ENCODE results near the gene ANKLE2.

DNA sequence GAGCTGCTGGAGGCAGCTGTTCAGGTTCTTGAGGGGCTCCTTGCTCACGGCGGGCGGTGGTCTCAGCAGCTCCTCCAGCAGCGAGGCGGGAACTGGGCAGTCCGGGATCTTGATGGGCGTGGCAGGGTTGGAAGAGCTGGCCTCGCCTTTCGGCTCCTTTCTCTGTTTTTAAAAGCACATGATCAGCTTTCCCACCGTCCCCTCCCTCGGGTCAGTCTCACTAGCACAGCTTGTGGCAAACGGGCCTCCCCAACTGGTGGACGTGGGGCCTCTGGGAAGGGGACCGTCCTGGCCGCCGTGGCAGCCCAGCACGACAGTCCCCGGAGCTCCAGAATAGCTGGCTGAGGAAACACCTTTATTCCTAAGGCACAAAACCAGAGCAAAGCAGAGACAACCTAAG is 12.5 kb upstream of the ANKLE2 start:
- TF ChIP-seq, protein P1, sequence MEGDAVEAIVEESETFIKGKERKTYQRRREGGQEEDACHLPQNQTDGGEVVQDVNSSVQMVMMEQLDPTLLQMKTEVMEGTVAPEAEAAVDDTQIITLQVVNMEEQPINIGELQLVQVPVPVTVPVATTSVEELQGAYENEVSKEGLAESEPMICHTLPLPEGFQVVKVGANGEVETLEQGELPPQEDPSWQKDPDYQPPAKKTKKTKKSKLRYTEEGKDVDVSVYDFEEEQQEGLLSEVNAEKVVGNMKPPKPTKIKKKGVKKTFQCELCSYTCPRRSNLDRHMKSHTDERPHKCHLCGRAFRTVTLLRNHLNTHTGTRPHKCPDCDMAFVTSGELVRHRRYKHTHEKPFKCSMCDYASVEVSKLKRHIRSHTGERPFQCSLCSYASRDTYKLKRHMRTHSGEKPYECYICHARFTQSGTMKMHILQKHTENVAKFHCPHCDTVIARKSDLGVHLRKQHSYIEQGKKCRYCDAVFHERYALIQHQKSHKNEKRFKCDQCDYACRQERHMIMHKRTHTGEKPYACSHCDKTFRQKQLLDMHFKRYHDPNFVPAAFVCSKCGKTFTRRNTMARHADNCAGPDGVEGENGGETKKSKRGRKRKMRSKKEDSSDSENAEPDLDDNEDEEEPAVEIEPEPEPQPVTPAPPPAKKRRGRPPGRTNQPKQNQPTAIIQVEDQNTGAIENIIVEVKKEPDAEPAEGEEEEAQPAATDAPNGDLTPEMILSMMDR (IDR thresholded peaks at IDR 0.05; ENCODE audit: insufficient read depth, low read length), result no peak
- TF ChIP-seq GABPA (IDR thresholded peaks at IDR 0.05; ENCODE audit: low read depth), result no peak
- TF ChIP-seq, protein P2, sequence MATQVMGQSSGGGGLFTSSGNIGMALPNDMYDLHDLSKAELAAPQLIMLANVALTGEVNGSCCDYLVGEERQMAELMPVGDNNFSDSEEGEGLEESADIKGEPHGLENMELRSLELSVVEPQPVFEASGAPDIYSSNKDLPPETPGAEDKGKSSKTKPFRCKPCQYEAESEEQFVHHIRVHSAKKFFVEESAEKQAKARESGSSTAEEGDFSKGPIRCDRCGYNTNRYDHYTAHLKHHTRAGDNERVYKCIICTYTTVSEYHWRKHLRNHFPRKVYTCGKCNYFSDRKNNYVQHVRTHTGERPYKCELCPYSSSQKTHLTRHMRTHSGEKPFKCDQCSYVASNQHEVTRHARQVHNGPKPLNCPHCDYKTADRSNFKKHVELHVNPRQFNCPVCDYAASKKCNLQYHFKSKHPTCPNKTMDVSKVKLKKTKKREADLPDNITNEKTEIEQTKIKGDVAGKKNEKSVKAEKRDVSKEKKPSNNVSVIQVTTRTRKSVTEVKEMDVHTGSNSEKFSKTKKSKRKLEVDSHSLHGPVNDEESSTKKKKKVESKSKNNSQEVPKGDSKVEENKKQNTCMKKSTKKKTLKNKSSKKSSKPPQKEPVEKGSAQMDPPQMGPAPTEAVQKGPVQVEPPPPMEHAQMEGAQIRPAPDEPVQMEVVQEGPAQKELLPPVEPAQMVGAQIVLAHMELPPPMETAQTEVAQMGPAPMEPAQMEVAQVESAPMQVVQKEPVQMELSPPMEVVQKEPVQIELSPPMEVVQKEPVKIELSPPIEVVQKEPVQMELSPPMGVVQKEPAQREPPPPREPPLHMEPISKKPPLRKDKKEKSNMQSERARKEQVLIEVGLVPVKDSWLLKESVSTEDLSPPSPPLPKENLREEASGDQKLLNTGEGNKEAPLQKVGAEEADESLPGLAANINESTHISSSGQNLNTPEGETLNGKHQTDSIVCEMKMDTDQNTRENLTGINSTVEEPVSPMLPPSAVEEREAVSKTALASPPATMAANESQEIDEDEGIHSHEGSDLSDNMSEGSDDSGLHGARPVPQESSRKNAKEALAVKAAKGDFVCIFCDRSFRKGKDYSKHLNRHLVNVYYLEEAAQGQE (IDR thresholded peaks at IDR 0.05; ENCODE audit: insufficient replicate concordance, low read depth), result no peak
- no peak for TF ChIP-seq POLR2AphosphoS5 (IDR thresholded peaks at IDR 0.05; ENCODE audit: low read depth)
